Activated naive CD4-positive, alpha-beta T cell (primary cell): ENCODE data around the gene DBNL.

ENCODE experiments used
- DNase-seq, 4 experiments: peaks; one replicate each; lab custom pipeline; 2025; lab: John Stamatoyannopoulos, UW

Gene DBNL

GRCh38 chr7:44077061-44077460 is 32.6 kb downstream of the DBNL start:
- DNase-seq = no peak

DNA sequence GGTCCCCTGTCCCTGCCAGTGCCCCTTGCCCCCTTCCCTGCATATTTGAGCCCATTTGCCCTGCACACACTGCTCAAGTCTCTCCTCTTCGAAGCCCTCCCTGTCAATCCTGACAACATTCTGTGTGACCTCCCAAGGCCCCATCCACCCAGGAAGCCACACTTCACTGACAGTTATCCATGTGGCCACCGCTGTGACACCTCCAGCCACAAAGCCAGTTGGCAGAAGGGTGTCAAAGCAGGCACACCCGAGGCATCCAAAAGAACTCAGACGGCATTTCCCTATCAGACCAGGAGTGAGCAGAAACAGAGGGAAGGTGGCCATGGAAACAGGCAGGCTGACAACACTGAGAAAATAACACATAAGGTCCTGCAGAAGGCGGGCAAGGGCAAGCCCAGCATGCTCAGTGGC is 33.2 kb downstream of the DBNL start:
- DNase-seq = no peak

DNA sequence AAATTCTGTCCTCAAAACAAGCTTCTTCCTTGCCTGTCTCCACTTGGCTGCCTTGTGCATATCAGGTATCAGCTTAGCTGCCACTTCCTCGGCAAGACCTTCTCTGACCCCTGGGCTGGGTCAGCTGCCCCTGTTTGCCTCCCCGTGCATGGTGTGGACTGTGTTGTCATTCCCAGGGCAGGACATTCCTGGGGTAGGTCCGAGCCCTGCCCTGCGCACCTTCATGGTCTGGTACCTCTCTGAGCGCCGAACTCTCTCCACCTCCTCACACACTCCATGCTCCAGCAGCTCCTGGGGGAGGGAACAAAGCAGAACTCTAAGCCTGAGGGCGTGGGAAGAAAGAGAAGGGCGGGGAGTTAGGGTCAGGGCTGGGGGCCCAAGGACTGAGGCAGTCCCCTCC is 34.0 kb downstream of the DBNL start:
- no peak for DNase-seq

- DNase-seq = no peak
Observed at GRCh38 chr7:44079331-44080021, 35.0 kb downstream of the DBNL start.

DNA sequence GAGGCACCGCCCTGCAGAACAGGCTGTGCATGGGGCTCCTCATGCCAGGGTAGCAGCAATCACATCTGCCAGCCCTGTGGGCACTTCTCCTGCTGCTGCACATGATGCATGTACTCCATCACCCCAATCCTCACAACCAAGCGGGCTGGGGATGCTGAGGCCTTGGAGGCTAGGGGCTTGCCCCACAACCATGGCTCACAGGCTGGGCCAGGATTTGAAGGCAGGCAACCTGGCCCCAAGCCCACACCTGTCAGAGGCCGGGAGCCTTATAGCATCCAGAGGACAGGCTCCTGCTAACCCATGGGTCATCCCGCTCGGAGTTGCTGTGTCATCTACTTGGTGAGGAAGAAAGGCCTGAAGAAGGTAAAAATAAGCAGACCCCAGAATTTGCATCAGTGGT is 35.6 kb downstream of the DBNL start:
- DNase-seq = no peak

- DNase-seq = no peak
Observed at GRCh38 chr7:44080686-44081265, 36.3 kb downstream of the DBNL start.

DNA sequence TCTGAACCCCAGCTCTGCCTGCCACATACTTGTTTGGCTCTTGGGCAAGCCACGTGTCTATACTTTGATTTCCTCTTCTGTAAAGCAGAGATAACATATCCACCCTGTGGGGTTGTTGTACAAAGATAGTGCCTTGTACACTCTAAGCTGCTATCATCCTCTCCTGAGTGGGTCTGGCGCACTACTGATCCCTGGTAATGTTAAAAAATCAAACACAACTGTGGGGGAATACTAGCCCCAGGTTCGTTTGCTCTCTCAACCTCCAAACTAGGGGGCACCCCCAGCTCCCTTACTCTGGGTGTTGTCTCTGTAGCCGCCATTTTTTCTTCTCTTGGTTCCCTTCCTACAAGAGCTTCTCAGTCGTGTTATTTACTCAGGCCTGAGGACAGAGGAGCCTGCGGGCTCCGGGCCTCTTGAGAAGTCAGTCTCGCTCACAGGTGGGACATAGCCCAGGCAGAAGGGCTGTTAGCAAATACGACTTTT is 36.8 kb downstream of the DBNL start:
- no peak for DNase-seq

DNA sequence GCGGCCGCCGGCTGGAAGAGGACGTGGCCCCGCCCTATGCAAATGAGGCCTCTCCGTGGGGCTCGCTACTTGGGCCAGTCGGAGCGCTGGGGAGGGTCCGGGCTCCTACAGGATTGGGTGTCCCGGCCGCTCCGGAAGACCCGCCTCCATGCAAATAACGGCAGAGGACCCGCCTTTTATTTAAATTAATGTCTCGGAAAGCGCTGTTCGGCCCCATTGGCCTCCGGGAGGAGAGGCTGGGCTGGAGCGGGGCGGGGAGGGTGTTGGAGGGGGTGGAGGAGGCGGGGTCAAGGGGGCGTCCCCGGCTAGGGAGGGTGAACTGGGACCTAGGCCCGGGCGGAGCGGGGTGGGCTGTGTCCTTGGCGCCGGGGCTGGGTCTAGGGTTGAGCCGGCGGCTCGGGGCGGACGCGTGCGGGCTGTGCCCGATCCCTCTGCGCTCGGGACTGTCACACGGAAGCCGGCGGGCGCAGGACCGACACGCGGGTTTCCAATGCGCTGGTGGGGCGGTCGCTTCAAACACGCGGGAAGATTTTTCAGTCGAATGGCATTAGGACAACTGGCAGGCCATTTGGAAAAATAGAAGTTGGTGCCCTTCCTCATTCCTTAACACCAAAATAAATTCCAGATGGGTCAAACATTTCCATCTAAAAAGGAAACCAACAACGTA is 38.2 kb downstream of the DBNL start:
- DNase-seq = peak; percentile 91 to 96 (median 94)

GRCh38 chr7:44083796-44084195 is 39.3 kb downstream of the DBNL start:
- DNase-seq = no peak

DNA sequence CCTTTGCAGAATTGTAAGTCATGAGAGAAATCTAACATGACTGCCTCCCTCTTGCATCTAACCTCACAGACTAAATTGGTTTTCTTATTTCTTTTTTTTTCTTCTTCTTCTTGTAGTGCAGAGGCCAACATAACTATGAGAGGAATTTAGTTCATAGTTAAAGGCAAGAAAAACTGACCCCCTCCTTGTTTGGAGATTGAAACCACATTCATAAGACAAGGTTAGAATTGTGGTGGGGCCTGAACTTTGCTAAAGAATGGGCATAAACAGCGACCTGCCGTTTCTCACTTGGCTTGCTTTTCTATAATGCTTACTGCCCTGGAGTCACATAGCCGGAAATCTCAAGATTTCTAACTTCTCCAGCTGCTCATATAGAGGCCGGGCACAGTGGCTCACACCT is 40.2 kb downstream of the DBNL start:
- no peak for DNase-seq

GRCh38 chr7:44085546-44085945 is 41.0 kb downstream of the DBNL start:
- no peak for DNase-seq

GRCh38 chr7:44086627-44087026 is 42.1 kb downstream of the DBNL start:
- DNase-seq = no peak

DNA sequence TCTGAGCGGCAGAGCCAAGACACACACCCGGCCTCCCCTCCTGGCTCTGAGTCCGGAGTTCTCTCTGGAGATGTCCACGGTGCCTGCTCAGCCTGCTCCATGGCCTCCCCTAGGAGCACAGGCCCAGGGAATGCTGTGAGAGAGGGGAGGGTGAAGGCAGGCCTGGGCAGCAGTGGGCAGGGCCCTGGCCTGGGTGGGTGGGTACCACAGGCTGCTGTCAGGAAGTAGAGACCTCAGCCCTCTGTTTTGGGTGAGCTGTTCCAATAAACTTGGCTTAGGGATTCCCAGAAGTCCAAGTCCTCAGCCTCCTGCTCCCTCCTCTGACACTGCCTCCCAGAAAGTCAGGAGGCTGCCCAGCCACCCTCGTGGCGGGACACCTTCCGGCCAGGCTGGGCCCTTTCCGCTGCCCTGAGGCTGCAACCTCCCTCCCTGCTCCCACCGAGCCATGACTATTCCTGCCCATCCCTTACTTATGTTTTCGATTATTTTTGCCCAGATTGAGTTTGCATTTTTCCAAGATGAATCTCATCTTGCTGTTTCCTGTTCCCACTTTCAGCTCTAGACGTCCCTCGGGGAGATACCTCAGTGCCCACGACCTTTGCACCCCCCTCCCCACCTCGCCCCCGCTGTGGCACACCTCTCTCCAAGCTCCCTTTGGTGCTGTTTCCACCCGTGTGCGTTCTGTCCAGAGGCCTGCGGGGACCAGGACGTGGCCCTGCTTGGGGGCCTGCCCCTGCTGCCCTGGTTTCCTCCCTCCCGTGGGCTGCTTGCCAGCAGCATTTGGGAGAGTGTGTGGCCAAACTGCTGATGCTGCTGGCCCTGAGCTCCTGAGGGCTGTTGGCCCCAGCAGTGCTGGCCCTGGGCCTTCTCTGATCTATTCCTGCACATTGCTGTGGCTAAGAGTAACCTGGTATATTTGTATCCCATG is 43.7 kb downstream of the DBNL start:
- no peak for DNase-seq

- DNase-seq = no peak
Observed at GRCh38 chr7:44093102-44093641, 48.7 kb downstream of the DBNL start.

DNA sequence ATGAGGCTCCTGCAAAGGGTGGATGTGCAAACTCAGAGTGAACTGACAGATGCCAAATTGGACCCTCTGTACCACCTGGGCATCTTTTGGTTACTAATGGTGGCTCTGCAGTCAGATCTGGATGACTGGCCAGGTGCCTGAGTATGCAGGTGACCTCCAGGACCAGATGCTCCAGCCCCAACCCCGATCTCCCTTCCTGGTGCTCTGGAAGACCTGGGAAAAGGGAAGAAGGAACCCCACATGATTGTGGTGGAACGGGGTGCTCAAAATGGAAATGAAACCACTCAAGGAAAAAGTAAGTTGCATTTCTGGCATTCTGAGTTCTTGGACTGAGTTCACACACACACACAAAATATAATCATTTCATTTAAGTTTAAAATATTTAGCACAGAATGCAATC is 49.9 kb downstream of the DBNL start:
- no peak for DNase-seq

DNA sequence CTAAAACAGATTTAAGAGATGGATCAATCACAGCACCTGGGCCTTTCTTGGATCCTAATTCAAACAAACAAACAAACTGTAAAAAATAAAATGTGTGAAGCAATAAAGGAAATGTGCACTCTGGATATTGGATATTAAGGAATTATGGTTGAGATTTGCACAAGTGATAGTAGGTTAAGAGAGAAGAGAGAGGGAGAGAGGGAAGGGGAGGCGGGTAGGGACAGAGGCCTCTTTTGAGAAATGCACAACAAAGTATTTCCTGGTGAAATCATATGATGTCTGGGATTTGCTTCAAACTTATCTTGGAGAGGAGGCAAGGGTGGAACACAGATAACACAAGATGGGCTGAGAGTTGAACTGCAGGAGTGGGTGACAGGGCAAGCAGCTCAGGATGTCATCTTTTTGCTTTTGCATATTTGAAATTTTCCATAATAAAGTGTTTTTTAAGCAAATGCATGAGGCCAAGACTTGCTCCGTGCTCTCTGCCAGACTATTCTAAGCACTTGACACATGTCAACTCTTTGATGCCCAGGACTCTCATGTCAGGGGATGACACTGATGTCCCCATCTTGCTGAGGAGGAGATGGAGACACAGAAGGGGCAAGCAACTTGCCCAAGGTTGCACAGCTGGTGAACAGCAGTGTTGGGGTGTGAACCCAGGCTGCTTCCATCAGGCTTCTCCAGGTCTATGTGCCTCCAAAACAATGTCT is 50.5 kb downstream of the DBNL start:
- no peak for DNase-seq

- no peak for DNase-seq
Observed at GRCh38 chr7:44095781-44096180, 51.3 kb downstream of the DBNL start.

- DNase-seq = no peak
Observed at GRCh38 chr7:44096326-44096881, 51.9 kb downstream of the DBNL start.

DNA sequence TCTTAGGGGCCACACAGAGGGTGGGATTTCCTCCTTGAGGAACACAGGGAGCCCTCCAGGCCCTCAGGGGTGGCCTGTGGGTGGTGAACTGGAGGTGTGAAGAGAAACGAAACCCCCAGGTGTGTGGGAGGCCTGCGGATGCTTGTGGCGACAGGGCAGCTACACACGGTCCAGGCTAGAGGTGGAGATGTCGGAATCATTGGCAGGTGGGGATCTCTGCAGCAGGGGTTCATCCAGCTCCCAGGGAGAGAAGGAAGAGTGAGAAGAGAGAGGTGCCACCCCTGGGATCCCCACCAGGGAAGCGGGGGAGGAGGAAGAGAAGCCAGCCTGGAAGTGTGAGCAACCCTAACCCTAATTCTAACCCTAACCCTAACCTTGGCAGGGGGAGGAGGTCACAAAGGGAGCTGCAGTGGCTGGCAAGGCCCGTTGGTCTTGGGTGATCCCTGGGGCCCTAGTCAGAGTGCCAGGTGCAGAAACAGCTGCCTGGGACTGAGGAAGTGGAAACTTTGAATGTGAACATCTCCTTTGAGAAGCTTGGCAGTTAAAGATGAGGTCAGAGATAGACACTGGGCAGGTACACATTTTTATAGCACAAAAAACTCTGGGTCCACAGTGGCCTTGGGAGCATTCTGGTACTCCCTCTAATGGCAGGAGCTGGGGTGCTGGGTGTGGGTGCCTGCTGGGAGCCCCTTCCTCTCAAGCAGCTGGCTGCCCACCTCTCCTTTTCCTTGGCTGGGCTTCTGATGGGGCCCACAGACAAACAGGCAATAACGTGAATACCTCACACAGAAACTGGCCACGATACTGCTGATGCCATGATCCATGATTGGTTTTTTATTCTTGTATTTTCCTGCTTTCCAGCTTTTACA is 52.8 kb downstream of the DBNL start:
- DNase-seq = no peak
